GM18505 (cell line): ENCODE results near the gene MT1A.
A peak's percentile ranks its signal among the peaks of the same experiment; 100 is the strongest.

Experiments used
- ATAC-seq: cut with Tn5 transposase; IDR thresholded peaks from one replicate; pipeline ENCODE4 v1.9.1; 2021; ENCODE audit not compliant: unreplicated experiment
- POLR2A ChIP-seq: IDR thresholded peaks from 4 replicates; pipeline ENCODE4 v1.6.1; 2011; ENCODE audit warnings: borderline replicate concordance; ENCODE audit not compliant: insufficient read depth, insufficient read length; ENCODE audit errors: extremely low read depth

MT1A gene

DNA sequence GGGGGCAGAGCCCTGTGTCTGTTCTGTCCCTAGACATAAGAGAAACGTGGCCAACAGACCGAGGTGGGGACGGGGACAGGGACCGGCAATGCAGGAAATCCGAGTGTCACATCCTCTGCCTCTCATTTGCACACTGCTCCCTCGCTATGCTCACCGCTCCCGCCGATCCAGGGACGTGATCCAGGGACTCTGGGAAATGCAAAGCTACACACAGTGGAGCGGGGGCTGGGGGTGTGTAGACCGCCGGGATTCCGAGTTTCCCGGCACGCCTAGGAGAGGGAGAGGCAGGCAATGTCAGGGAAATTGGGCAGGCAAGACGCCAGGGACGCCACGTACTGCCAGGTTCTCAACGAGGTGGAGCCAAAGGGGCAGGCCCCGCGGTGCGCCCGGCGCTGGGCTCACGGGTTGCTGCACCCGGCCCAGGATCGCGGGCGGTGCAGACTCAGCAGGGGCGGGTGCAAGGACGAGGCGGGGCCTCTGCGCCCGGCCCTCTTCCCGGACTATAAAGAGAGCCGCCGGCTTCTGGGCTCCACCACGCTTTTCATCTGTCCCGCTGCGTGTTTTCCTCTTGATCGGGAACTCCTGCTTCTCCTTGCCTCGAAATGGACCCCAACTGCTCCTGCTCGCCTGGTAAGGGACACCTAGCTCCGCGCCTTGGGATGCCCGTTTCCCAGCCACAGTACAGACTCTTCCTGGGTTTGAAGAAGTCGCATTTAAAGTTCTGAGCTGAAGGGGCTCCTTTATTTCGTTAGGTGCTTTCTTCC is 43.7 kb downstream of the MT1A start, which contains the start of gene MT1X:
MT1X (plus strand) TSS at position 532 of the 764 bp plus-strand sequence; CDS start at position 603, 71 bp downstream.
- peak; percentile 97 for ATAC-seq
- TF ChIP-seq POLR2A, result peak; percentile 85

DNA sequence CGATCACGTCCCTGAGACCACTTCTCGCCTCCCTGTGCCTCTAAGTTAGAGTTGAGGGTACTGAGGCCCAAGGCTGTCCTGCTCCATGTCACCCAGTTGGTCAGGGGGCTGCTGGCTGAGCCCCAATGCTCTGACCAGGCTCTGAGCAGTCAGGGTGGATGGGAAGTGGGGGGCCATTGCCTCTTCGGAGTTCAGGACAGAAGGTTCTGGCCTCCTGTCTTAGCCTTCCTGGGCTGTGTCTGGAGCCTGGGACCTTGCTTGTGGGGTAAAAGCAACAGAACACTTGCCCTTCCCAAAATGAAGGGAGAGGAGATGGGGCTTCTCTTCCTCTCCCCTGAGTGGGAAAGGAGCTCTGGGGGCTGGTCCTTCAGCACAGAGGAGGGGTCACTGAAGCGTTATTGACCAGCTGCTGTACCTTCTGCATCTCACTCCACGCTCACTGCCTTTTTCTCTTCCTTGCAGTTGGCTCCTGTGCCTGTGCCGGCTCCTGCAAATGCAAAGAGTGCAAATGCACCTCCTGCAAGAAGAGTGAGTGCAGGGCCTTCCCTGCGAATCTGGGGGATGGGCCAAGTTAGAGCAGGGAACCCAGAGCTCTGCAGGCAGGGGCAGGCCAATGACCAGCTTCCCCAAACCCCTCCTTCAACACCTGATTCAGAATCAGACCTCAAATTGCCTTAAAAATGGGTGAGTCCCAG is 44.4 kb downstream of the MT1A start:
- ATAC-seq, result peak; percentile 12
- TF ChIP-seq POLR2A, result no peak

DNA sequence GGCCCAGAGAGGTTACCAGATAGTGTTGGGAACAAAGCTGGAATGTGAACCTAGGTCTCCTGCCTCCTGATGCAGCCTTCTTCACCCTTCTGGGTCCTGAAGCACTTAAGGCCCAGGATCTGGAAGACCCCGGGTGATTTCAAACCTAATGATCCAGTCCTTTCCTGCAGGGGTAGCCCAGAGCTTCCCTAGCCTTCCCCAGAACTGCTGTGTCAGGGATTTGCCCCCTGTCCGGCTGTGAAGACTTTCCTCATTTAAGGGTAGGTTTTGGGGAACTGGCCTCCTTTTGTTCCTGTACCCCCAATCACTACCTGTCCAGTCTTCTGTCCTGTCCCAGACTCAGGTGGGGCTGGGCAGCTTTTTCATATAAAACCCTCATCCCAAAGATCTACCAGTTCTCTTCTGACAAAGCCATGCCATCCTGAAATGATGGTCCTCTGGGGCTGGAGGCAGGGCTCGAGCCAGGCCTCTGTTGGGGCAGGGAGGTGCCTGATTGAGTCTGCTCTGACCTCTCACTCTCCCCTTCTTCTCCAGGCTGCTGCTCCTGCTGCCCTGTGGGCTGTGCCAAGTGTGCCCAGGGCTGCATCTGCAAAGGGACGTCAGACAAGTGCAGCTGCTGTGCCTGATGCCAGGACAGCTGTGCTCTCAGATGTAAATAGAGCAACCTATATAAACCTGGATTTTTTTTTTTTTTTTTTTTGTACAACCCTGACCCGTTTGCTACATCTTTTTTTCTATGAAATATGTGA is 45.1 kb downstream of the MT1A start:
- no peak for ATAC-seq
- TF ChIP-seq POLR2A, result no peak

DNA sequence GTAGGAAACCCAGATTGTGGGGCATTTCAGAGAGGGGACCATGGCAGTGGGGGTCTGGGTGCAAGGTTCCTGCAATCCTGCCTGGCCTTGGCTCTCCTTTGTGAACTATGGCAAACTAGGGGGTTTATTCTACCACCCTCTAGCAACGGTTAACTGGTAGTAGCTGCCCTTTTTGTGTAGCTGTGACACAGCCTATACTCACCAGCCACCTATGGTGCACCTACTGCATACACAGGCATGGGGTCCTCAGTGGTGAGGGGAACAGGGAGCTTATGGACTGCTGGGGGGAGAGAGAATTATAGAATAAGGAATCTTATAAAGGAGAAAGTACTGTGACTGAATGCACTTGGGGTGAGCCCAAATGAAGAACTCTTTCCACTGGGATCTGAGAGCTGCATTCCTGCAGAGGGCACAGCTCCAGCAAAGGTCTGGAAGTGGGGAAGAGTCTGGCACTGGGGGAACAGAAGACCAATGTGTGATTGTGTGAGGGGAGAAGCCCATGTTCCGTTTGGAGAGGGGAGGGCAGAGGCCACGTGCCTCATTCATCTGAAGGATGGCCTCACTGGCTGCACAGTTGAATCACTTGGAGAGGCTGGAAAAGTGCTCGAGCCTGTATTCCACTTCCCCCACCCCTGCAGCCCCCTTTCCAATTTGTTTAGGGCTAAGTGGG is 45.9 kb downstream of the MT1A start:
- no peak for ATAC-seq
- TF ChIP-seq POLR2A, result no peak

DNA sequence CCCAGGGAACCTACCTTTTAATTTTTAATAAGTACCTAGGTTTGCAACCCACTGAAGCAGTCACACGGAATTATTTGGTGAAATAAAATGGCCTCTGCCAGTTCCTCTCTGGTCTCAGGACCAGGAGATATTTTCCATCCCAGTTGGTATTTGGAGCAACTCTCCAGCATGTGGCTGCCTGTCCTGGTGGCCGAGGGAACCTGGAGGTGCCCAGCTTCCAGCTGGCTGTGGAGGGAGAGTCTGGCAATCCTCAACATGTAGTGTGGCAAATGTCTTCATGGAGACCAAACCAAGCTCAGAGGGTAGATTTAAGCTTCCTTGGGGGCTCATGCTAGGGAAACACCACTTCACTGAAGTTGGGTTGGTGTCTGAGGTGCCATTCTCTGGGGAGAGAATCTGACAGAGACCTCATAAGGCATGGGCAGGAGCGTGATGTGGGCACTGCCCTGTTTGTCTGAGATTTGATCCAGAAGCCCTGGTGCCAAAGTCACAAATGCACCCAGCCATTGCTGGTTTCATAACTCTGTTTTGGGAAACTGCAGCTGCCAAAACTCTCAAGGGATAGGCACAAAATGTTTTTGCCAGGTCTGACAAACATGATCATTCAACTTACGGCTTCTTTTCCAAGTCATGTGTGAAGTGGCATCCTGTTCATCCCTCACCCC is 46.6 kb downstream of the MT1A start:
- ATAC-seq, result no peak
- TF ChIP-seq POLR2A, result no peak

DNA sequence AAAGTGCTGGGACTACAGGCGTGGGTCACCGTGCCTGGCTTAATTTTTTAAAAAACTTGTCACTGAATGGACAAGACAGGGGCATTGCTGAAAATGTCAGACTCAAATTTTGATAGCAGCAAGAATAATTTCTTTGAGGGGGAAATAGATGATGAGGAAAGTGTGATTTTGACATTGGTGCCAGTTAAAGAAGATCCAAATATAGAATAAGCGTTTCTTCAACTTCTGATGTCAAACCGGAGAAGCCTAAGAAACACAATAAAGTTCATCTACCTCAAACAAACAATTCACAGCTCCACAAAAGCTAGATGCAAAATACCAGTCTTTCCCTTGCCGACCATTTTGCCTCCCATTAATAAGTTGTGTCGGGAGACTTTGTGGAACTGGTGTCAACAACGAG is 48.3 kb downstream of the MT1A start:
- no peak for TF ChIP-seq POLR2A
- ATAC-seq, result no peak

DNA sequence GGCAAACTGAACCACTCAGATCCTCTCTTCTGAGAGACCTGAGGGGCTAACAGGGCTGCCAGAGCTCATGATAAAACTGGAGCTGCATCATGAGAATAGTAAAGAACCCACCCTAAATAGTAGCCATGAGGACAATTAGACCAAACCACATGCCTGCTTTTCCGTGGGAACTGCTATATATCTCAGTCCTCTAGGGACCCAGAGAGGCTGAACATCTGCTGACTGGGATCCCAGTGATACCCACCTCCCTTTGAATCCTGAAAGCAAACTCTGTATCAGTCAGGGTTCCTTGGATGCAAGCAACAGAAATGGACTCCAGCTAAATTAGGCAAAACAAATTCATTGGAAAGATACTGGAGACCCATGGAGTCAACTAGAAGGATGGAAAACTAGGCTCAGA is 50.3 kb downstream of the MT1A start:
- ATAC-seq, result no peak
- no peak for TF ChIP-seq POLR2A

DNA sequence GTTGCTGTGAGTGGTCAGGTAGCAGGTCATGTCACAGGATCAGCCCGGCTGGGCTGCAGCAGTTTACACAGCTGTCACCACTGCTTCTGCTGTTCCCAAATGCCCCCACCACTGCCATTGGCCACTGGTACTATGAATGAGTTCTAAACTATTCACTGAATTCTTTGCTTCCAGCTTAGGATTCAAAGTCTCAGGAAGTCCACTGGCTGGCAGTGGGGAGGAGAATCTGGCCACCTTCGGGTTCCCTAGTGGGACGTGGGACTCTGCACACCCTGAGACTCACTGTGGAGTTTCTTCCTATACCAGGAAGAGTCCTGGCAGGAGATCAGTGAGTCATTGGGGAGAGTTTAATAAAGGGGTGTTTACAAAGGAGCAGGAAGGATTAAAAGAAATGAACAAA is 50.7 kb downstream of the MT1A start:
- no peak for ATAC-seq
- TF ChIP-seq POLR2A, result no peak
